ENCODE data around the gene APOA5. TPM values are rescaled to one million over a fixed set of nuclear protein-coding genes. Genes with fewer than 3 reads are reported as not detected.

APOA5 gene
- total RNA-seq, 1 experiment from 2014 or later = not detected

DNA sequence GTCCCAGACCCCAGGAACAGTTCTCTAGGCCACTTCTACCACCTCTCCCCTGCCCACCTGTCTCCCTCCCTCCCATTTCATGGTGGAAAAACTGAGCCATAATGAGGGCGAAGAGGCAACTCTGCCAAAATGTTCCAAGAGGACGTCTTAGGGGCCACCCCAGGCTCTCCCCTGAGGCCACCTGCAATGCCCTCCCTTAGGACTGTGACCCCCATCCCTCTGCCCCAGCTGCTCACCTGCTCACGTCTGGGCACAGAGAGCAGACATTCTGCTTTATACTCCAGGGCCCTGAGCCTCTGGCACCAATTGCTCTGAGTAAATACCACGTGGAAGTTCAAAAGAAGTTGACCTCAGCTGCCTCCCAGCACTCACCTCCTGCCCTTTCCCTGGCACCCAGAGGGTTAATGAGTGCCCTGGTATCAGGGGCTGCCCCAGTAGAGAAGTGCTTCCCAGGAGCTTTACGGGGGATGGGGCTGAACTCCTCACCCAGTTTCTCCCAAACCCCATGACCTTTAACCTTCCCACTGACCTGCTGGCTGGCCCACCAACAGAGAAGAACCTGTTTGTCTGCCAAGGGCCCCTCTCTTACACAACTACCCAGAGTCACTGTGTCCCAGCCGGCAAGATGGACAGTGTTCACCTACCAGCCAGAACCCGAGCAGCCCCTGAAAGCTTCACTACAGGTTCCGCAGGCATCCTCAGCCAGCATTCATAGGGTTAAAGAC lies 627 bp upstream of the APOA5 start:
- no TSS peak for BruUV-seq (replicated peaks)
- intact Hi-C loops (cut with micrococcal nuclease) = loop anchor here (5.0 kb wide), 1 partner anchor 435 kb away; no protein-coding TSS in a partner anchor
- ChIA-PET CTCF (interaction anchor here (0.6 to 9.7 kb wide), 7 partner anchors 8 to 378 kb away, joined by 3 to 124 read pairs (median 5); partner anchors contain the start of genes APOA1 and APOA4), POLR2A (interaction anchor here (2.1 kb wide), 1 partner anchor 12 kb away, joined by 5 read pairs; no protein-coding TSS in a partner anchor)
- Mint-ChIP-seq H3K27ac (ENCODE audit: low read depth, unreplicated experiment) (peak overlapping the region; percentile 0), H3K4me3 (ENCODE audit: unreplicated experiment) (no peak overlapping the region), H3K9me3 (ENCODE audit: unreplicated experiment) (no peaks in the 10 kb centered on the region), H3K27me3 (ENCODE audit: insufficient read depth, unreplicated experiment) (no peaks in the 10 kb centered on the region), H3K4me1 (ENCODE audit: insufficient read depth, unreplicated experiment) (peaks cover 30% of the 10 kb centered on the region), H3K36me3 (ENCODE audit: insufficient read depth, unreplicated experiment) (no peaks in the 10 kb centered on the region)
- TF ChIP-seq, protein P1, sequence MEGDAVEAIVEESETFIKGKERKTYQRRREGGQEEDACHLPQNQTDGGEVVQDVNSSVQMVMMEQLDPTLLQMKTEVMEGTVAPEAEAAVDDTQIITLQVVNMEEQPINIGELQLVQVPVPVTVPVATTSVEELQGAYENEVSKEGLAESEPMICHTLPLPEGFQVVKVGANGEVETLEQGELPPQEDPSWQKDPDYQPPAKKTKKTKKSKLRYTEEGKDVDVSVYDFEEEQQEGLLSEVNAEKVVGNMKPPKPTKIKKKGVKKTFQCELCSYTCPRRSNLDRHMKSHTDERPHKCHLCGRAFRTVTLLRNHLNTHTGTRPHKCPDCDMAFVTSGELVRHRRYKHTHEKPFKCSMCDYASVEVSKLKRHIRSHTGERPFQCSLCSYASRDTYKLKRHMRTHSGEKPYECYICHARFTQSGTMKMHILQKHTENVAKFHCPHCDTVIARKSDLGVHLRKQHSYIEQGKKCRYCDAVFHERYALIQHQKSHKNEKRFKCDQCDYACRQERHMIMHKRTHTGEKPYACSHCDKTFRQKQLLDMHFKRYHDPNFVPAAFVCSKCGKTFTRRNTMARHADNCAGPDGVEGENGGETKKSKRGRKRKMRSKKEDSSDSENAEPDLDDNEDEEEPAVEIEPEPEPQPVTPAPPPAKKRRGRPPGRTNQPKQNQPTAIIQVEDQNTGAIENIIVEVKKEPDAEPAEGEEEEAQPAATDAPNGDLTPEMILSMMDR (IDR thresholded peaks at IDR 0.05; ENCODE audit: unreplicated experiment) = no peak
- no peak for DNase-seq (ENCODE audit: unreplicated experiment)

DNA sequence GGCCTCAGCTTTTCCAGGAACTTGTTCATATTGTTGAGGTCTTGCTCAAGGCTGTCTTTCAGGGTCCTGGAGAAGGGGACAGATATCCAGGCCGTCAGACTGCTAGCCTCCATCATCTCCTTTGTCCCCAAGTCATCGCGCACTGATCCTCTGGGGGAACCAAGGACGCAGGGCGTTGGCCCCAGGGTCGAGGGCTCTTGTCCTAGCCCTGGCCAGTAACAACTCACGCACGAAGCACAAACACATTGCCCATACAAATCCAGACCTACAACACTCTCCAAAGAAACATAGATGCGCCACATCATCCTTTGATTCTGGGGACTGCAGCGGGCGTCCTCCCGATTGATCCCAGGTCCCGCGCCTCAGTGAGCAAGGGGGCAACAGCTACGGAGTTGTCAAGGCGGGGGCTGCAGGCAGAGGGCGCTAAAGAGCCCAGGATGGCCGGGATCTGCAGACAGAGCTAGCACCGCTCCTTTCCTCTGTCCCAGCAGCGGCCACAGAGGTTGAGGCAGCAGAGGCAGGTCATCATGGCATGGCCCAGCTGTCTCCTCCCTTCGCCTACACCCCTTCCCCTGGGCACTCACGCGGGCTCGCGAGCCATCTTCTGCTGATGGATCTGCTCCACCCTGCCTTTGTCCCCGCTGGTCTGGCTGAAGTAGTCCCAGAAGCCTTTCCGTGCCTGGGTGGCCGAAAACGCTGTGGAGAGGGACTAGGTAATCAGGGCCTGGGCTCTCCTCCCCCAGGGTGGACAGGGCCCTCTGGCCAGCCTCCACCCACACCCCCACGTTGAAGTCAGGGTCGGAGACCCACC lies 472 bp downstream of the APOA5 start:
- intact Hi-C loops (cut with micrococcal nuclease) = loop anchor here (1.0 to 5.0 kb wide), 2 partner anchors 45 to 436 kb away; no protein-coding TSS in a partner anchor
- TF ChIP-seq, protein P1 (IDR thresholded peaks at IDR 0.05; ENCODE audit: unreplicated experiment) = peak; percentile 89
- H3K4me1 Mint-ChIP-seq (ENCODE audit: insufficient read depth, unreplicated experiment) = peaks cover 36% of the 10 kb centered on the region
- ChIA-PET CTCF (interaction anchor here (0.5 to 9.7 kb wide), 14 partner anchors 9 to 439 kb away, joined by 3 to 124 read pairs (median 4); partner anchors contain the start of genes APOA1 and APOA4), POLR2A (interaction anchor here (1.2 kb wide), 1 partner anchor 18 kb away, joined by 3 read pairs; no protein-coding TSS in a partner anchor)
- no peak overlapping the region for H3K27ac Mint-ChIP-seq (ENCODE audit: low read depth, unreplicated experiment)
- peaks cover 7% of the 10 kb centered on the region for H3K36me3 Mint-ChIP-seq (ENCODE audit: insufficient read depth, unreplicated experiment)
- BruUV-seq (replicated peaks) = no TSS peak
- peak; percentile 68 for DNase-seq (ENCODE audit: unreplicated experiment)
- H3K4me3 Mint-ChIP-seq (ENCODE audit: unreplicated experiment) = no peak overlapping the region
- H3K9me3 Mint-ChIP-seq (ENCODE audit: unreplicated experiment) = no peaks in the 10 kb centered on the region
- H3K27me3 Mint-ChIP-seq (ENCODE audit: insufficient read depth, unreplicated experiment) = no peaks in the 10 kb centered on the region

DNA sequence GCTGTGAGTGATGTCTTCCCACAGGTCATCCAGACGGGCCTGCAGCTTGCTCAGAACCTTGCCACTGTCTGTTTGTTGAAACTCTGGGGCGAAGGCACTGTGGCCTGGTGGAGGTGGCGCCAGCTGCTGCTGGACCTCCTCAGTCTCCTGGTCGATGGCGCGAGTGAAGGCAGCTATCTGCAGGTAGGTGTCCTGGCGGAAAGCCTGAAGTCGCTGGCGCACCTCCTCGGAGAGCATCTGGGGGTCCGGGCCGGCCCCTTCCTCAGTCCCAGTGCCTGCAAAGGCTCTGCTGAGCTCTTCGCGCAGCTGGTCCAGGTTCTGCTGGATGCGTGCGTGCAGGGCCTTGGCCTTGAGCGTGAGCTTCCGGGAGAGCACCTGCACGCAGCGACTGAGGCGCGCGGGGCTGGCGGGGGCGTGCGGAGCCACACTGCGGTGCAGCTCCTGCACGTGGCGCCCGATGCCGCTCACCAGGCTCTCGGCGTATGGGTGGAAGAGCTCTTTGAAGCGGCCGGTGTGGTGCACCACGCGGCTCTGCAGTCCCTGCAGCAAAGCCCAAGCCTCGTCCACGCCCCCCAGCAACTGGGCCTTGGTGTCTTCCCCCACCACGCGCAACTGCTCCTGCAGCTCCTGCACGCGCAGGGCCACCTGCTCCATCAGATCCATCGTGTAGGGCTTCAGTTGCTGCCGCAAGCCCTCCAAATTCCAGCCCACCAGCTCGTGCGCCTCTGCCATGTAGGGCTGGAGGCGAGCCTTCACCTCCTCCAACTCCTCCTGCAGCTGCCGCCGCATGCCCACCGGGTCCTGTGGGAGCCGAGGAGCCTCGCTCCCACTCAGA lies 1.3 kb downstream of the APOA5 start:
- no peak overlapping the region for H3K27ac Mint-ChIP-seq (ENCODE audit: low read depth, unreplicated experiment)
- CTCF ChIA-PET = interaction anchor here (0.6 to 9.7 kb wide), 14 partner anchors 8 to 321 kb away, joined by 3 to 124 read pairs (median 4); partner anchors contain the start of genes APOA1 and APOC3
- TF ChIP-seq, protein P1 (IDR thresholded peaks at IDR 0.05; ENCODE audit: unreplicated experiment) = no peak
- intact Hi-C loops (cut with micrococcal nuclease) = loop anchor here (1.0 to 5.0 kb wide), 2 partner anchors 46 to 437 kb away; no protein-coding TSS in a partner anchor
- H3K27me3 Mint-ChIP-seq (ENCODE audit: insufficient read depth, unreplicated experiment) = no peaks in the 10 kb centered on the region
- H3K9me3 Mint-ChIP-seq (ENCODE audit: unreplicated experiment) = no peaks in the 10 kb centered on the region
- peaks cover 13% of the 10 kb centered on the region for H3K36me3 Mint-ChIP-seq (ENCODE audit: insufficient read depth, unreplicated experiment)
- no TSS peak for BruUV-seq (replicated peaks)
- POLR2A ChIA-PET = interaction anchor here (0.5 to 1.7 kb wide), 5 partner anchors 7 to 128 kb away, joined by 3 read pairs; no protein-coding TSS in a partner anchor
- peaks cover 36% of the 10 kb centered on the region for H3K4me1 Mint-ChIP-seq (ENCODE audit: insufficient read depth, unreplicated experiment)
- DNase-seq (ENCODE audit: unreplicated experiment) = no peak
- H3K4me3 Mint-ChIP-seq (ENCODE audit: unreplicated experiment) = no peak overlapping the region

Data from MCF 10A (cell line).